ENCODE data around the gene PRKCE. TPM values are rescaled to one million over a fixed set of nuclear protein-coding genes. Genes with fewer than 3 reads are reported as not detected.

Gene PRKCE
- total RNA-seq, 6 experiments from 2014 or later = 5.2 to 18.8 (median 11.0) TPM

DNA sequence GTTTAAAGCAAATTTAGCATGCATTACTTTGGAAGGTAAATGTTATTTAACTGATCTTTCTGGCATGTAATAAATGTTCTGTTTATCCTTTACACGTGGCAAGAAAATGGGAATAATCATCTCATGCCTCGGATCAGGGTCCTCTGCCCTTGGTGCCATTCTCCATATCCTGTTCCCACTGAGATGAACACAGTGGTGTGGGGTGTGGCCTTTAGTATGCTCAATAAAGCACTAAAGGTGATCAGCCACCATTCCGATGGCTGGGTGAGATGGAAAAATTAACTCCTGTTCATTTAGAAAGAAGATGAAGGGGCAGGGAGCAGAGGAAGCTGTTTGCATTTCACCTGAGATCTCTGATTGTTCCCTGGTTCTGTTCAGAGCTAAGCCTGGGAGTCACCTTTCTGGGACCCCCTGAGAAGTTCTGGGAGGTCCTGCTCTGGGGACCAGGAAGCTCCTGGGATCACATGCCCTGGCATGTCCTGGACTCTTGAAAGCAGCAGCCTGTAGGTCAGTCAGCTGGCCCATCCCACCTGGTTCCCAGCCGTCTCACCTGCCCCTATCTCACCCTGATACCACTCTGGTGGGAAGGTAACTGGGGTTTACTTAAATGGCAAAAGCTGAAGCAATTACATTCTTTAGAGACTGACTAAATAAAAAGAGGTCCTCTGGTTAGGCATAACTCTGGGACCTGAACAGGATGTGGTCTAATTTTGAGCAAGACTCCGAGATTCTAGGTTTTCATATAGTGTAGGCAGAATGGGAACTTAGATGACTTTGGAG, 356.8 kb downstream of the PRKCE start:
- intact Hi-C loops (cut with DNase I) = no loop called here

DNA sequence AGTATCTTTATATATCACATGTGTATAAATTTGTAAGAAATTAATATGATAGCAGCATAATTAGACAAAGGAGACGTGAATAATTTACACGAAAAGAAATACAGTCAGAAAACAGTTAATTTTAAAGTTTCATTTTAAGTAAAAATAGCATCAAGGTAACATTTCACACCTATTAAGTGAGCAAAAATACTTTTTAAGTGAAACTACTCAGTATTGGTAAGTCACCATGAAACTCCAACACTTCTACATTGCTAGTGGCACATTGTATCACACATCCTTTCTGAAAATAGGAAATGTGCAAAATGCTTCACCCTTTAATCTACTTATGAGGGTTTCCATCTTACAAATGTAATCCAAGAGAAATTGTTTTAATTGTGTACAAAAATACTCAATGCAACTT, 357.8 kb downstream of the PRKCE start:
- H3K4me3 ChIP-seq = no peak overlapping the region
- H3K27ac ChIP-seq = no peak overlapping the region
- no peak for TF ChIP-seq POLR2A (IDR thresholded peaks at IDR 0.05)
- TF ChIP-seq, protein P1, sequence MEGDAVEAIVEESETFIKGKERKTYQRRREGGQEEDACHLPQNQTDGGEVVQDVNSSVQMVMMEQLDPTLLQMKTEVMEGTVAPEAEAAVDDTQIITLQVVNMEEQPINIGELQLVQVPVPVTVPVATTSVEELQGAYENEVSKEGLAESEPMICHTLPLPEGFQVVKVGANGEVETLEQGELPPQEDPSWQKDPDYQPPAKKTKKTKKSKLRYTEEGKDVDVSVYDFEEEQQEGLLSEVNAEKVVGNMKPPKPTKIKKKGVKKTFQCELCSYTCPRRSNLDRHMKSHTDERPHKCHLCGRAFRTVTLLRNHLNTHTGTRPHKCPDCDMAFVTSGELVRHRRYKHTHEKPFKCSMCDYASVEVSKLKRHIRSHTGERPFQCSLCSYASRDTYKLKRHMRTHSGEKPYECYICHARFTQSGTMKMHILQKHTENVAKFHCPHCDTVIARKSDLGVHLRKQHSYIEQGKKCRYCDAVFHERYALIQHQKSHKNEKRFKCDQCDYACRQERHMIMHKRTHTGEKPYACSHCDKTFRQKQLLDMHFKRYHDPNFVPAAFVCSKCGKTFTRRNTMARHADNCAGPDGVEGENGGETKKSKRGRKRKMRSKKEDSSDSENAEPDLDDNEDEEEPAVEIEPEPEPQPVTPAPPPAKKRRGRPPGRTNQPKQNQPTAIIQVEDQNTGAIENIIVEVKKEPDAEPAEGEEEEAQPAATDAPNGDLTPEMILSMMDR (IDR thresholded peaks at IDR 0.05) = no peak
- DNase-seq = no peak
- no peaks in the 10 kb centered on the region for H3K27me3 ChIP-seq
- H3K36me3 ChIP-seq = peaks cover 0 to 3% (median 0%) of the 10 kb centered on the region in 4 donors
- no peaks in the 10 kb centered on the region for H3K9me3 ChIP-seq
- WGBS (ENCODE audit: insufficient coverage, low coverage, low lambda C conversion rate, missing lambda C conversion rate) = 57% methylated on average over 2 of the region's 2 CpGs
- peaks cover 0 to 31% (median 14%) of the 10 kb centered on the region in 4 donors for H3K4me1 ChIP-seq
- no peak for ATAC-seq
- intact Hi-C loops (cut with DNase I) = no loop called here

More for the DNA sequence above, 356.8 kb downstream of the PRKCE start:
- no peak for TF ChIP-seq POLR2A (IDR thresholded peaks at IDR 0.05)
- TF ChIP-seq, protein P1 (IDR thresholded peaks at IDR 0.05) = no peak
- ATAC-seq (no peak), DNase-seq (no peak)
- no peak overlapping the region for H3K27ac ChIP-seq
- H3K9me3 ChIP-seq = no peaks in the 10 kb centered on the region
- peaks cover 0 to 2% (median 0%) of the 10 kb centered on the region in 4 donors for H3K36me3 ChIP-seq
- H3K4me1 ChIP-seq = peaks cover 0 to 39% (median 16%) of the 10 kb centered on the region in 4 donors
- H3K27me3 ChIP-seq = no peaks in the 10 kb centered on the region
- 37% methylated on average over 5 of the region's 5 CpGs for WGBS (ENCODE audit: insufficient coverage, low coverage, low lambda C conversion rate, missing lambda C conversion rate)
- H3K4me3 ChIP-seq = no peak overlapping the region

DNA sequence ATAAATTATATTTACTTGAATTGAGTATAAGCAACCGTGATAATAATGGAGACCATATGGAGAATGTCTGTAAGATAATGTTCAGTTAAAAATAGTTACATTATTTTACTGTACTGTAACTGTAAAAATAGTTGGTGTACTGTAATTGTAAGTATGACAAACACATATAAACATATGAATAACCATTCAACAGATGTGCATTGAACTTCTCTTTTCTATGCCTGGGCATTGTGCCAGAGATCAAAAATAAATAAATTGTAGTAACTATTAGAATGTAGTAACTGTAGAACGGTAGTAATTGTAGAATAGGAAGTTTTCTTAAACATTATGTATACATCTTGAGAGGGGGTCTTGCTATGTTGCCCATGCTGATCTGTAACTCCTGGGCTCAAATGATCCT, 358.3 kb downstream of the PRKCE start:
- intact Hi-C loops (cut with DNase I) = loop anchor here in 1 of 2 donors (10.0 kb wide), 1 partner anchor 355 kb away; no protein-coding TSS in a partner anchor
- TF ChIP-seq, protein P1 (IDR thresholded peaks at IDR 0.05) = no peak
- TF ChIP-seq POLR2A (IDR thresholded peaks at IDR 0.05) = no peak
- H3K27me3 ChIP-seq = no peaks in the 10 kb centered on the region
- no peak for DNase-seq
- 40% methylated on average over 2 of the region's 2 CpGs for WGBS (ENCODE audit: insufficient coverage, low coverage, low lambda C conversion rate, missing lambda C conversion rate)
- ATAC-seq = no peak
- no peaks in the 10 kb centered on the region for H3K9me3 ChIP-seq
- H3K36me3 ChIP-seq = peaks cover 0 to 3% (median 0%) of the 10 kb centered on the region in 4 donors
- H3K27ac ChIP-seq = no peak overlapping the region
- H3K4me3 ChIP-seq = no peak overlapping the region
- peaks cover 0 to 31% (median 14%) of the 10 kb centered on the region in 4 donors for H3K4me1 ChIP-seq

DNA sequence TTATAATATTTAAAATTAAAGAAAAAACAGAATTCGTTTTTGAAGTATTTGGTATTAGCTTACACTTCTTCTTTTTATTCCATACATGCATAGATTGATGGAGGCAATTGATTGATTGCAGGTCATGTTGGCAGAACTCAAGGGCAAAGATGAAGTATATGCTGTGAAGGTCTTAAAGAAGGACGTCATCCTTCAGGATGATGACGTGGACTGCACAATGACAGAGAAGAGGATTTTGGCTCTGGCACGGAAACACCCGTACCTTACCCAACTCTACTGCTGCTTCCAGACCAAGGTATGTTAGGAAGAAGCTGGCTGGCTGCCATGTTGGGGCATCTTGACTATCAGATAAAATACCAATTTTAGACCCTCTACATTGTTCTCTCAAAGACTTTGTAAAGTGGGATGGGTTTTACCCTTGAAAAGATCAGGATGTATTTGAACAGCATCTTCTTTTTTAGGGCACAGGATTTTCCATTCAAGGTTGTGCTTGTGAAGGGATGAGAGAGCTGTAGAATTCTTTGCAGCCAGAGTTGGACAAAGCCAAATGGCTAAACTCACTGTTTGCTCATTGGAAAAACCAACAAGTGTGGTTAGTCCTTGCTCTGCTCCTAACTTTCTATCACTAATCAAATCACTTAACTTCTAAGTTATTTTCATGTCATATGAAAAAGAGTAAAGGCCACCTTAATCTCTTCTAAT, 358.9 kb downstream of the PRKCE start:
- Histone ChIP-seq H3K27me3 (no peaks in the 10 kb centered on the region), H3K9me3 (no peaks in the 10 kb centered on the region), H3K4me3 (no peak overlapping the region), H3K4me1 (peaks cover 0 to 31% (median 14%) of the 10 kb centered on the region in 4 donors), H3K27ac (no peak overlapping the region), H3K36me3 (peaks cover 0 to 3% (median 0%) of the 10 kb centered on the region in 4 donors)
- TF ChIP-seq, protein P1 (IDR thresholded peaks at IDR 0.05) = no peak
- TF ChIP-seq POLR2A (IDR thresholded peaks at IDR 0.05) = no peak
- ATAC-seq (peak; percentile 36 to 64 (median 58)), DNase-seq (no peak)
- WGBS (ENCODE audit: insufficient coverage, low coverage, low lambda C conversion rate, missing lambda C conversion rate) = 64% methylated on average over 5 of the region's 5 CpGs
- intact Hi-C loops (cut with DNase I) = loop anchor here in 1 of 2 donors (10.0 kb wide), 1 partner anchor 354 kb away; no protein-coding TSS in a partner anchor
